SU-DHL-6 (cell line): Measurements from ENCODE around the gene GJA8.

Experiments used
- CTCF ChIP-seq: fragments of 200-600 bp; sonication (generic); IDR thresholded peaks from one replicate; pipeline ENCODE4 v1.5.1; 2017; ENCODE audit warnings: antibody characterized with exemption, mild to moderate bottlenecking, low read length, moderate library complexity; ENCODE audit not compliant: insufficient read depth, poor library complexity, severe bottlenecking
- EZH2phosphoT487 ChIP-seq: fragments of 200-600 bp; sonication (generic), shearing (Covaris generic); conservative IDR thresholded peaks from 2 replicates; pipeline ENCODE4 v1.6.1; 2018; ENCODE audit warnings: mild to moderate bottlenecking, antibody characterized with exemption, low read length, moderate library complexity, mixed read lengths

- TF ChIP-seq CTCF (no peak), EZH2phosphoT487 (no peak)
These were observed 22.7 kb upstream of the GJA8 start for GRCh38 chr1:147879911-147880310.
